Measurements from ENCODE around the gene ABHD17A. TPM values are rescaled to one million over a fixed set of nuclear protein-coding genes. Genes with fewer than 3 reads are reported as not detected.

ABHD17A gene
- total RNA-seq, 4 donors from 2014 or later, result 86.8 to 134 (median 91.4) TPM

DNA sequence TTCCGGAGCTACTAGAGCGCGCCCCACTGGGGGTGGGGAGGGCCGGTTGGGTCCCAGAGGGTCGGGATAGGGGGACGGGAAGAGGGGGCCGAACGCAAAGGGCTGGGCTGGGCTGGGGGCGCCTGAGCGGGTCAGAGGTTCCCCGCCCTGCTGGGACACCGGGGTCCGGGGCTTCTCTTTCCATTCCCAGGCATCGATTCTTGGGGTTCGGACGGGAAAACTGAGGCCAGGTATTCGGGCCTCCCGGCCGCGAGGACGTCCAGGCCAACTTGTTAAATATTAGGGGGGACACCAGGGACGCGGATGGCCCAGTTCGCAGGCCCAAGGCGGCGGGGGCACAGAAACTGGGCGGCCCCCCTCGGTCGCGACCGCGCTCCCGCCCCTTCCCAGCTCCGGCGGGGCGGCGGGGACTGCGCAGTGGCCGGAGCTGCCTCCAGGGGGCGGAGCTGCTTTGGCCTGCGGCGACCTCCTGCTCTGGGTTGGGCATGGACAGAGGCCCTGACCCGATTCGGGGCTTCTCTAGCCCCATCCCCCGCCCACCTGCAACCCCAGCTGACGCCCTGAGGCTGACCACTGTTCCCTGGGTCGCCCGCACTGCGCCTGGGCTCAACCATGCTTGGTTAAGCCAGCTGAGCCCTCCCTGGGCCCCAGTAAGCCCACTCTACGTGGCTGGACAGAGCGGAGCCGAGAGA, 20.7 kb downstream of the ABHD17A start:
- Histone ChIP-seq H3K9me3 (no peaks in the 10 kb centered on the region), H3K4me1 (peaks cover 24 to 34% of the 10 kb centered on the region in 2 donors), H3K36me3 (no peaks in the 10 kb centered on the region), H3K27me3 (no peaks in the 10 kb centered on the region), H3K27ac (peak overlapping the region; percentile 42 to 83 (median 73)), H3K4me3 (replicated peaks in 1 of 3) (peak overlapping the region in 2 of 3 donors; percentile 82 to 88)
- intact Hi-C loops (cut with DNase I), result no loop called here
- WGBS, 2 donors, result 0% methylated on average over 12 to 13 of the region's 52 CpGs
- no peak for TF ChIP-seq POLR2A (IDR thresholded peaks at IDR 0.05)
- TF ChIP-seq, protein P1, sequence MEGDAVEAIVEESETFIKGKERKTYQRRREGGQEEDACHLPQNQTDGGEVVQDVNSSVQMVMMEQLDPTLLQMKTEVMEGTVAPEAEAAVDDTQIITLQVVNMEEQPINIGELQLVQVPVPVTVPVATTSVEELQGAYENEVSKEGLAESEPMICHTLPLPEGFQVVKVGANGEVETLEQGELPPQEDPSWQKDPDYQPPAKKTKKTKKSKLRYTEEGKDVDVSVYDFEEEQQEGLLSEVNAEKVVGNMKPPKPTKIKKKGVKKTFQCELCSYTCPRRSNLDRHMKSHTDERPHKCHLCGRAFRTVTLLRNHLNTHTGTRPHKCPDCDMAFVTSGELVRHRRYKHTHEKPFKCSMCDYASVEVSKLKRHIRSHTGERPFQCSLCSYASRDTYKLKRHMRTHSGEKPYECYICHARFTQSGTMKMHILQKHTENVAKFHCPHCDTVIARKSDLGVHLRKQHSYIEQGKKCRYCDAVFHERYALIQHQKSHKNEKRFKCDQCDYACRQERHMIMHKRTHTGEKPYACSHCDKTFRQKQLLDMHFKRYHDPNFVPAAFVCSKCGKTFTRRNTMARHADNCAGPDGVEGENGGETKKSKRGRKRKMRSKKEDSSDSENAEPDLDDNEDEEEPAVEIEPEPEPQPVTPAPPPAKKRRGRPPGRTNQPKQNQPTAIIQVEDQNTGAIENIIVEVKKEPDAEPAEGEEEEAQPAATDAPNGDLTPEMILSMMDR (IDR thresholded peaks at IDR 0.05), result peak; percentile 43 to 82 (median 70)
- DNase-seq, result peak; percentile 58 to 71

DNA sequence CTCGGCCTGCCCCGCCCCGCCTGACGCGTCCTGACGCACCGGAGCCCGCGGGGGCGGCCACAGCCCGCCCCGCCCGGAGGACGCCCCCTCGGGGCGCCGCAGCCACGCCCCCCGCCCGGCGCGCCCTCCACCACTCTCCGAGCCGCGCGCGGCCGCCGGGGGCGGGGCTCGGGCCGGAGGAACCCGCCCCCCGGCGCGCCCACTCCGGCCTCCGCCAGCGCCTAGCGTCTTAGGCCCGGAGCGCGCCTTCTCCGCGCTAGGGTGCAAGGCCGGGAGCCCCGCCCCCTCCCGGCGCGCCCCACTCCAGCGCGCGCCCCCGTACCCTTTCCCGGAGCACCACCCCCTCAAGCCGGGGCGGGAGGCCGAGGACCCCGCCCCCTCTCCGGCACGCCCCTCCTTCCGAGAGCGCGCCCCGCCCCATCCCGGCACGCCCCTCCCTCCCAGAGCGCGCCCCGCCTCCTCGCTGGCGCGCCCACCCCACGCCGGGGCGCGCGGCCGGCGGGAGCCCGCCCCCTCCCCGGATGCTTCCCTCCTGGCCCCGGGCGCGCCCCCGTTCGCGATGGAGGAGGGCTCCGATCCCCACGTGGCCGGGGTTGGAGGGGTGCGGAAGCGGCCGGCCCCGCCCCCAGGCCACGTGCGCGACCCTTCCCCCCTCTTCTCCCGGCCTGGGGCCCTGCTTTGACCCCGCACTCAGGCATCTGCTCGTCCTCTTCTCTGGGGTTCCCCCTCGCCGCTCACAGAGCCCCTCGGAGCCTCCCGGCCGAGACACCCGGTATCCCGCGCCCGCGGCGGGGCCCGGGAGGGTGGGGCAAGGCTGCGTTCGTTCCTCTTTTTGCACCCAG, 21.4 kb downstream of the ABHD17A start:
- H3K36me3 ChIP-seq, result no peaks in the 10 kb centered on the region
- peaks cover 26 to 38% of the 10 kb centered on the region in 2 donors for H3K4me1 ChIP-seq
- H3K27me3 ChIP-seq, result no peaks in the 10 kb centered on the region
- DNase-seq, result peak; percentile 87 to 88
- TF ChIP-seq, protein P1 (IDR thresholded peaks at IDR 0.05), result no peak
- no peak for TF ChIP-seq POLR2A (IDR thresholded peaks at IDR 0.05)
- intact Hi-C loops (cut with DNase I), result no loop called here
- WGBS, 2 donors, result 0% methylated on average over 2 of the region's 115 CpGs; no CpG with 5 or more reads in 1 of the 2 donors
- peak overlapping the region; percentile 1 to 88 (median 82) for H3K4me3 ChIP-seq (replicated peaks in 1 of 3)
- H3K9me3 ChIP-seq, result no peaks in the 10 kb centered on the region
- H3K27ac ChIP-seq, result peak overlapping the region; percentile 42 to 83 (median 73)

DNA sequence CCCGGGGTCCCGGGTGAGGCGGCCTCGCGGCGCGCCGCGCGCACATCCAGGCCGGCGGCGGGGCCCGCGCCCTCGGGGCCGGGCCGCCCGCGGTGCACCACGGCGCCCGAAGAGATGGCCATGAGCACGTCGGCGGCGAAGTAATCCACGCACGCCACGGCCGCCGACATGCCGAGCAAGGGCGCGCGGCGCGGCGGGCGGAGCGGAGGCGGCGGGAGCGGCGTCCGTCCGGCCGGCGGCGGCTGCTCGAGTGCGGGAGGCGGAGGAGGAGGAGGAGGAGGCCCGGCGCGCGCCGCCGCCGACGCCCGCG, 22.0 kb downstream of the ABHD17A start, which contains the start of gene KLF16:
Gene KLF16, minus strand, starts transcription at position 252 of the 310 bp plus-strand sequence. Its CDS starts 82 bp downstream, at position 170.
- TF ChIP-seq, protein P1 (IDR thresholded peaks at IDR 0.05), result no peak
- peak in 1 of 2 donors; percentile 82 for TF ChIP-seq POLR2A (IDR thresholded peaks at IDR 0.05)
- Histone ChIP-seq H3K4me1 (peaks cover 26 to 38% of the 10 kb centered on the region in 2 donors), H3K27ac (peak within 1 kb of the TSS; percentile 42 to 83 (median 73)), H3K27me3 (no peaks in the 10 kb centered on the region), H3K36me3 (no peaks in the 10 kb centered on the region), H3K4me3 (replicated peaks in 1 of 3) (peak within 1 kb of the TSS; percentile 19 to 88 (median 82)), H3K9me3 (no peaks in the 10 kb centered on the region)
- intact Hi-C loops (cut with DNase I), result no loop called here
- WGBS, 2 donors, result no CpG with 5 or more reads among the region's 63 CpGs
- DNase-seq, result no peak

DNA sequence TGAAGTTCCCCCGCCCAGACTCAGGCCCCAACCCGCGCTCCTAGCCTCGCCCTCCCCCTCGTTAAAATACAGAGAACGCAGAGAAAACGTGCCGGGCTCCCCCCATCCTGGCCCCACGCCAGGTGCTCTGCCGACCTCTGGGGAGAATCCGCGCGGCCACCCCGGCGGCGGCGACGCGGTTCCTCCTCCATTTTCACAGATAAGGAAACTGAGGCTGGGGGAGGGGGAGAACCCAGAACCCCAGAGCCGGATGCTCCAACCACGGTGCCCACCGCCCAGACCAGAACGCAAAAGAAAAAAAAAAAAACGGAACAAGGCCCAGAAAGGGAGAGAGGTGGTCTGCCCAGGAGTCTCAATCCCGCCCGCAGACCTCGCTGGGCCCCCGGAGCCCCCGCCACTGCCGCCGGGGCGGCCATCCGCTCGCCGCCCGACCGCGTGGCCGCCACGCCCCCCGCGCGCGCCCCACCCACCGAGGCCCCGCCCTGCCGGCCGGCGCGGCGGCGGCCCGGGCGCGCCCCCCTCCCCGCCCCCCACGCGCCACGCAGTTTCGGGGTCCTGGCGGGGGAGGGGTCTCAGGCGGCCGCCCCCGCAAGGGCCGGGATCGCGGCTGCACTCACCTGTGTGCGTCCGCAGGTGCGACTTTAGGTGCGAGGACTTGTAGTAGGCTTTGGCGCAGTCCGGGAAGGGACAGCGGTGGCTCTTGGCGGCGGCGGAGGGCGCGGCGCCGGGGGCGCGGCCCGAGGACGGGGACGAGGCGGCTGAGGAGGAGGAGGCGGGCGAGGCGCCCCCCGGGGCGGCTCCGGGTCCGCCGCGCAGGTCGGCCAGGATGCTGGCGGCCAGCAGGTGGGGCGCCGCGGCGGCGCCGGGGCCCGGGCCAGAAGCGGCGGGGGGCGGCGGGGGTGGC, 22.6 kb downstream of the ABHD17A start:
- no peak for TF ChIP-seq POLR2A (IDR thresholded peaks at IDR 0.05)
- TF ChIP-seq, protein P1 (IDR thresholded peaks at IDR 0.05), result no peak
- intact Hi-C loops (cut with DNase I), result no loop called here
- Histone ChIP-seq H3K4me1 (peaks cover 27 to 44% of the 10 kb centered on the region in 2 donors), H3K36me3 (no peaks in the 10 kb centered on the region), H3K4me3 (replicated peaks in 1 of 3) (peak overlapping the region; percentile 19 to 72 (median 37)), H3K27me3 (no peaks in the 10 kb centered on the region), H3K9me3 (no peaks in the 10 kb centered on the region), H3K27ac (peak overlapping the region in 1 of 3 donors; percentile 52)
- DNase-seq, result peak; percentile 22 to 32
- WGBS, 2 donors, result 0 to 1% methylated on average over 15 to 33 of the region's 109 CpGs
